Neural cell (in vitro differentiated cells): Measurements from ENCODE around the gene STX12.

Source experiments
- EZH2 ChIP-seq: fragments of 200-600, 300-800 bp; shearing (Covaris generic), sonication (generic); IDR thresholded peaks from 2 replicates; pipeline ENCODE4 v1.6.1; 2014; ENCODE audit warnings: antibody characterized with exemption, low read length, borderline replicate concordance, mild to moderate bottlenecking; ENCODE audit not compliant: insufficient read depth, poor library complexity, severe bottlenecking
- TF ChIP-seq, protein P1 (sequence below): fragments of 450-650 bp; IDR thresholded peaks from 2 replicates; pipeline ENCODE4 v1.5.1; 2014; ENCODE audit warnings: antibody characterized with exemption, mild to moderate bottlenecking, moderate library complexity; ENCODE audit not compliant: poor library complexity, severe bottlenecking

DNA sequence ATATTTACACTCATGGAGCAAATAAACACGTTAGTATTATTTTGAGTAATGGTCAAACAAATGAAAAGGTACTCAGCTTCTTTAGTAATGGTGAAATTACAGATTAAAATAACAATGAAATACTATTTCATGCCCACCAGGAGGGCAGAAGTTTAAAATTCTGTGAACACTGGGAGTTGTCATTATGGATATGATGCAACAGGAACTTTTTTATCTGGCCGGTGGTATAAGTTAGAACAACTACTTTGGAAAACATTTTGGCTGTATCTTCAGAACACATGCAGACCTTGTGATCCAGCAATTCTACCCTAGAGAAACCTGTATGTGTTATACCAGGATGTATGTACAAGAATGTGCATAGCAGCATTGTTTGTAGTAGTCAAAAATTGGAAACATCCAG, 34.4 kb downstream of the STX12 start:
- TF ChIP-seq, protein P1, sequence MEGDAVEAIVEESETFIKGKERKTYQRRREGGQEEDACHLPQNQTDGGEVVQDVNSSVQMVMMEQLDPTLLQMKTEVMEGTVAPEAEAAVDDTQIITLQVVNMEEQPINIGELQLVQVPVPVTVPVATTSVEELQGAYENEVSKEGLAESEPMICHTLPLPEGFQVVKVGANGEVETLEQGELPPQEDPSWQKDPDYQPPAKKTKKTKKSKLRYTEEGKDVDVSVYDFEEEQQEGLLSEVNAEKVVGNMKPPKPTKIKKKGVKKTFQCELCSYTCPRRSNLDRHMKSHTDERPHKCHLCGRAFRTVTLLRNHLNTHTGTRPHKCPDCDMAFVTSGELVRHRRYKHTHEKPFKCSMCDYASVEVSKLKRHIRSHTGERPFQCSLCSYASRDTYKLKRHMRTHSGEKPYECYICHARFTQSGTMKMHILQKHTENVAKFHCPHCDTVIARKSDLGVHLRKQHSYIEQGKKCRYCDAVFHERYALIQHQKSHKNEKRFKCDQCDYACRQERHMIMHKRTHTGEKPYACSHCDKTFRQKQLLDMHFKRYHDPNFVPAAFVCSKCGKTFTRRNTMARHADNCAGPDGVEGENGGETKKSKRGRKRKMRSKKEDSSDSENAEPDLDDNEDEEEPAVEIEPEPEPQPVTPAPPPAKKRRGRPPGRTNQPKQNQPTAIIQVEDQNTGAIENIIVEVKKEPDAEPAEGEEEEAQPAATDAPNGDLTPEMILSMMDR: no peak
- TF ChIP-seq EZH2: no peak
